Activated CD8-positive, alpha-beta memory T cell treated with anti-CD3 and anti-CD28 coated beads for 4 hours (primary cell): ENCODE results near the gene DENND2D.

ENCODE experiments used
- DNase-seq, 2 donors: peaks; one replicate each; pipeline ENCODE4 v3.0.0-alpha.2; 2020; ENCODE audit warnings: low read depth in 2 of 2

DENND2D gene

DNA sequence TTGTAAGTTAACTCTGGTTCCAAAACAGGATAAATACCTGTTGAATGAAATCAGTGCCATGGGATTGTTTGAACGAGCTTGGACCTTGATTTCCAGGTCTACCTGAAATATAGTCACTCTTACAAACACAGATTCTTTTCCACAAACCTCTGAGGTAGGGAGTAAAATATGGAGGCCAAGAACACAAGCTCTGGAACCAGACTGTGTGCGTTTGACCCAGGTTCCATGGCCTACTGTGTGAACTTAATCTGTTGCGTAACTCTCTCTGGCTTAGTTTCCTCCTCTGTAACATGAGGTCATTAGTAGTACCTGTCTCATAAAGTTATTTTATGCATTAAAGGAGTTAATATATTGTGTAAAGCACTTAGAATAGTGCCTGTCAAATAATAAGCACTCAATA lies 25.1 kb downstream of the DENND2D start:
- no peak for DNase-seq

DNA sequence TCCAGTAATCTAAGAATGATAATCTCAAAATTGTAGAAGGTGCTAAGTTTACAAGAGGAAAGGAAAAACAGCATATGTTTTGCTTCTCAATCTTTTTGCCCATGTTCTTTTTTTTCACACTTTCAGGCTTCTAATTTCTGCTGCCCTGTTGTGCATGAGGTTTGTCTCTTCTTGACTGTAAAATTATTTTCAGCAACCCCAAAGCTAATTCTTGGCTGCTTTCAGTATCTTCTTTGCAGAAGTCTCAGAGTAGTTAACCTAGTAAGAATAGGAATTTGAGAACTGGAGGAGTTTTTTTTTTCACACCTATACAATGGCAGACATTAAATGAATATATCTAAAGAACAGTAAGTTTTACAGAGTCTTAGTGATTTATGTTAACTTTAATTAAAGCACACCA lies 26.4 kb downstream of the DENND2D start:
- no peak for DNase-seq

DNA sequence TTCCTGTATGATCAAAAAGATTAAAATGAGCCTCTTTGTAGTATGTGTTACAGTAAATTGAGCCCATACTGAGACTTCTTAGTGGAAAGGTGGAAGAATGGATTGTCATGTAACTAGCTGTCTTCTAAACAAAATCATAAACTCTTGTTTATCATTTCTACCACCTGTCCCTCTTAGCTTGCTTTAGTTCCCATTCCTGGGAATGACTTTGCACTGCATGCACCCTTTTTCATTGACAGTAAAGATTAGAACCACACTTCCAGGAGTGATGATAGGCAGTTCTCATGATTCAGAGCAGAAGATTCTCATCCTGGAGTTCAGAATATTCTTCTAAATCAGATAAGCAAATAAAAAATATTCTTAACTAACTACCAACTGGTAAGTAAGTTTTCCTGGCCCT lies 28.0 kb downstream of the DENND2D start:
- no peak for DNase-seq

DNA sequence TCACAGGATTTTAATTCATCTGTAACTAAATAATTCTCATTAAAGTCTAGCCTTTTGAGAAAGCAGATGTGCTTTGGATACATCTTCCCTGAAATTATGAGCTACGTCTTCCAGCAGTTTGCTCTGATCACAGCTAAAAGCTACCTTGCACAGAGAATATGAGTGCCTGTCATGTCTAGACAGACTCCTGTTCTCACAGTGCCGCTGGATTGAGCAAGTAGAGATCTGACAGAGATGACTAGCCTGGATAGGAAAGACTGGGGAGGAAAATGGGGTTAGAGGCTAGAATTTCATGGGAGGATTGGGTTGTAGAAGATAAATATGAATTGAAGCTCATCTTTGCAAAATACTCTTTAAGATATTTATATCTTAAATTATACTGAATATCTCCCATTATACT lies 36.3 kb downstream of the DENND2D start:
- DNase-seq, result no peak

DNA sequence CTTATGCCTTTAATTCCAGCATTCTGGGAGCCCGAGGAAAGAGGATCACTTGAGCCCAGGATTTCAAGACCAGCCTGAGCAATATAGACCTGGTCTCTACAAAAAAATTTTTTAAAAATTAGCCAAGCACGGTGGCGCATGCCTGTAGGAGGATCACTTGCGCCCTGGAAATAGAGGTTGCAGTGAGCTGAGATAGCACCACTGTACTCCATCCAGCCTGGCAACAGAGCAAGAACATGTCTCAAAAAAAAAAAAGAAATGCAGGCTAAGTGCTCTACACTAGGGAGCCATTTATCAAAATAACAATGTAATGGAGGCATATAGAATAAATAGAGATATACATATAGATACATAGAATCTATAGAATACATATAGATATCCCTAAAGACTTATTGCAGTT lies 37.1 kb downstream of the DENND2D start:
- DNase-seq, result no peak

DNA sequence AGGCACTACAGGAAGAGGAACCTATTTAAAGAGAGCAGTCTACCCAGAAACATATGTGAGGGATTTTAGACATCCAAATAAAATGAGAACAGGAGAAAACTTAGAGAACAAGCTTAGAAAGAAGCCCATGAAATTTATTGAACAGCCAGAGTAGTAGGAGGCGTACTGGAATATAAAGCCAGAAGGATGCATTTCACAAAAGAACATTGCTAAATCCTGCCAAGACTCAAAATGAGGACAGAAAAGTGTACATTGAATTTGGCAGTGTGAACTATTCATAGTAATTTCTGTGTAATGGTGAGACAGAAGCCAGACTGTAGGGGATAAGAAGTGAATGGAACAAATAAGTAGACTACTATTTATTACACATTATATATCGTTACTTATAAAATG lies 38.0 kb downstream of the DENND2D start:
- DNase-seq, result no peak

DNA sequence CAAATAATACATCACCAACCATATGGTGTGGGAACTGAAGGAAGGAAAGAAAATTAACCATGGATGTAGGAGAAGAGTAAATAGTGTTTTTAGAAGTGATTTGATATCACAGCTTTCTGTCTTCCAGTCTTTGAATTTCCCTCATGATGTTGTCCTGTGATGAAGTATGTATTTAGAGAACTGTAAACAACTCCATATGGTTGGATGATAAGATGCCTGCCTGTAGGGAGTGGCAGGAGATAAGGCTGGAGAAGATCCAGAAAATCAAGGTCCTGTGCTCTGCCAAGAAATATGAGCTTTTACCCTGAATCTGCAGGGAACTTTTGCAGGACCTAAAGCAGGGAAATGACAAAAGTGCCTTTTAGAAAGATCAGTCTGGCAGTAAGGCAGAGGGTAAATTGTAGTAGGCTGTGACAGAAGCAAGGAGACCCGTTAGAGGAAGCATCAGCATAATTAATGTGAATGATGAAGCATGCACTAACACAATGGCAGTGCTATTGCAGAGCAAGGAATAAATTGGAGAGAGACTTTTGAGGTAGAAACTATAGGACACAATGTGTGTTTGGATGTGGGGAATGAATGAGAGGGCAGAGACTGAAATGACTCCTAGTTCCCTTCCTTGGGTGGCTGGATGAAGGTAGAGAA lies 38.5 kb downstream of the DENND2D start:
- no peak for DNase-seq

DNA sequence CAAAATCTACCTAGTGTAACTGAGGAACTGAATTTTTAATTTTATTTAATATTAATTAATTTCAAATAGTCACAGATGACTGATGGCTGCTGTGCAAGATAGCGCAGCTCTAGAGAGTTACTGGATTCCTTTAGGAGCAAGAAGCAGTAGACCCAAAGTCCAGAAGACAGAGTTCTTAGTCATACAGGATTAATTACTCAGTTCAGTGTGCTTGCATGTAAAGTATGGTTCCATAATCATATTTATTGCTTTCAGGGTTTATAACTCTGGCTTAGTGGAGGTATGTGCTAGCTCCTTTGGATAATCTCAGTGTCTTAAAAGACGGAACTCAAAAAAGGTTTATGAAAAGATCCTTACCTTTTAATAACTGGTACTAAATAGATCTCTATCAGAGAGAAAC lies 43.0 kb downstream of the DENND2D start:
- no peak for DNase-seq

DNA sequence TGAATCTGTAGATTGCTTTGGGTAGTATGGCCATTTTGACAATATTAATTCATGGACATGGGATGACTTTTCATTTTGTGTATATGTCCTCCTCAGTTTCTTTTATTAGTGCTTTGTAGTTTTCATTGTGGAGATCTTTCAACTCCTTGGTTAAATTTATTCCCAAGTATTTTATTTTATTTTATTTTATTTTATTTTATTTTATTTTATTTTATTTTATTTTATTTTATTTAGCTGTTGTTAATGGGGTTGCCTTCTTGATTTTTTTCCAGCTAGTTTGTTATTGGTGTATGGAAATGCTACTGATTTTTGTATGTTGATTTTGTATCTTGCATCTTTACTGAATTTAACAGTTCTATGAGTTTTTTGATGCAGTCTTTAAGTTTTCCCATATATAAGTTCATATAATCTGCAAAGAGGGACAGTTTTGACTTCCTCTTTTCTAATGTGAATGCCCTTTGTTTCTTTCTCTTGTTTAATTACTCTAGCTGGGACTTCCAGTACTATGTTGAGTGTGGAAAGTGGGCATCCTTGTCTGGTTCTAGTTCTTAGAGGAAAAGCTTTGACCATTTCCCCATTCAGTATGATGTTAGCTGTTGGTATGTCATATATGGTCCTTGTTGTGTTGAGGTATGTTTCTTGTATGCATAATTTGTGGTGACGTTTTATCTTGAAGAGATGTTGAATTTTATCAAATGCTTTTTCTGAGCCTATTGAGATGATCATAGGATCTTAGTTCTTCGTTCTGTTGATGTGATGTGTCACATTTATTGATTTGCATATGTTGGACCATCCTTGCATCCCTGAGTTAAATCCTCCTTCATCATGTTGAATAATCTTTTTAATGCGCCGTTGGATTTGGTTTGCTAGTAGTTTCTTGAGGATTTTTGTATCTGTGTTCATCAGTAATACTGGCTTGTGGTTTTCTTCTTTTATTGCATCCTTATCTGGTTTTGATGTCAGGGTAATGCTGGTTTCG lies 46.1 kb downstream of the DENND2D start:
- no peak for DNase-seq

DNA sequence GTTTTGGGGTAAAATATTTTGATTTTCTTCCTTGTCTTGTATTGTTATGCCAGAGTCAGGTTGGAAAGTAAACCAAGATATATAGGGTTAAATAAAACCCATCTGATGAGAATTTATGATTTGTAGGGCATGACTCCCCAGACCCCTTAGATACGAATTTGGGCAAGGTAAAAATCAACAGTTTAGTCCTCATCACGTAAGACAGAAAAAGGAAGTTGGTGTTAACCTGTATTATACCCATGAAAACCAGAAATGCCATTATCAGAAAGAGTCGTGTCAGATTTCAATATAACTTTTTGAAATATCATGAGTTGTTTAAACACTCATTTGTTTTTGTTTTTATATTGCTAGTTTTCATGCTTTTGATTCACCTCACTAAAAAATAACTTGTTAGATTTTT lies 48.6 kb downstream of the DENND2D start:
- DNase-seq, result no peak

DNA sequence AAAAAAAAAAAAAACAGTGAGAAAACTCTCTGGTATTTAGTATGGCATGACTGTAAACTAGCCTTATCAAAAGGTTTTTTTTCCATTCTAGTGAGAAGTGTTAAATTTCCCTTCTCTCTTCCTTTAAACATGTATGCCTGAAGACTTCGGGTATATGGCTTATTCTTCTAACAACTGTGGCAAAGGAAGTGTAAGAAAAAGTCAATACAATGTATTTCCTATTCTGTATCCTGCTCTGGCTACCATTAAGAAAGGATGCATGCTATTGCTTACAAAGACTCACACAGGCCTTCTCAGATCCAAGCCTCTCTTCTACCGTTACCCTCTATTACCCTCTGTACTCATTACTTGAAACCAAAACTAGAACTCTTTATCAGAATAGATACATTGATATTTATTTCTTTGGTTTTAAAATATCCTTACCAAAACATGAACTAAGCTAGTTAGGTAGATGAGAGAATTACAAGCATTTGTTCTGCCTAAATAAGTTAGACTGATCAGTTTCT lies 52.0 kb downstream of the DENND2D start:
- DNase-seq, result no peak

DNA sequence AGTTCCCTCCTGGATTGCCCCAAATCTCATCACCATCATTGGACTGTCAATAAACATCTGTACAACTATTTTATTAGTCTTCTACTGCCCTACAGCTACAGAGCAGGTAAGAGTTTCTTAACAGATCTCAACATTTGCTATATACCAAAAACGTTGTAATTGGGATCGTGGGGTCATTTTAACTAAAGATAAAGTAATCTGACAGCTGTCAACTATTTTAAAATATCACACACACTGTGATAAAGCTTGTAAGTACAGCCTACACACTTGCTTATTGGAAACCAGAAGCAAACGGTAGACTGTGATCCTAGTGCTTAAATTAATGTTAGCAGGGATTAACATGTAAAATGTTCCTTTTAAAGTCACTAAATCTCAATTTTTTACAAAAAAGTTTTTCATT lies 52.5 kb downstream of the DENND2D start:
- no peak for DNase-seq

DNA sequence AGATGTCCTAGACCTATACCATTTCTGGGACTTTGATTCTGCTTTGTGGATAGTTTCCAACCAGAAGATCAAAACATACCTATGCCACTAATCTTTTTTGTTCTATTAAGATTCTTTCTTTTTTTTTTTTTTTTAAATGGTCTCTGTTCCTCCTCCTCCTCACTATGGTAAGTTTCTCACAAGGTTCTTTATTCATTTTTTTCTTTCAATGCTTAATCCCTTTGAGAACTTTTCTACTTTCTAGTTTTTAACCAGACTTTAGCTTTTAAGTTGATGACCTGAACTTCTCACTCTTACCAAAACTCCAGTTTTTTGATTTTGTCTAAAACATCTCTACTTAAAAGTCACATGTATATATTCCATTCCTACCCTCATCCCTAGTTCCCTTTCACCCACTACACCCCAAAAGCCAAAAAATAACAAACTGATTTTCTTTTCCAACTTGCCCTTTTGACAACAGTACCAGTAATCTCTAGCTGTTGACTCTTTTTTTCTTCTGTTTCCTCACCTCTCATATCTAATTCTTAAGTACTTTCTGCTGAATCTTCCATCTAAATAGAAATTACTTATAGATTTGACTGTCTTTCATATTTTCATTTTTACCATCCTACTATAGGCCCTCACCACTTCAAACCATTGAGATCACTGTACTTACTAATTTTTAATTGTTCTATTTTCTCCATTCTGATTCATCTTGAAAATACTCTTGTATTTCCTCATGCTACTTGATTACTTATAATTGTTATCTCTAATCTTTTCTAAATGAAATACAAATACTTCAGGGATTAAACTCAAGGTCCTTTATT lies 54.3 kb downstream of the DENND2D start:
- DNase-seq, result no peak

DNA sequence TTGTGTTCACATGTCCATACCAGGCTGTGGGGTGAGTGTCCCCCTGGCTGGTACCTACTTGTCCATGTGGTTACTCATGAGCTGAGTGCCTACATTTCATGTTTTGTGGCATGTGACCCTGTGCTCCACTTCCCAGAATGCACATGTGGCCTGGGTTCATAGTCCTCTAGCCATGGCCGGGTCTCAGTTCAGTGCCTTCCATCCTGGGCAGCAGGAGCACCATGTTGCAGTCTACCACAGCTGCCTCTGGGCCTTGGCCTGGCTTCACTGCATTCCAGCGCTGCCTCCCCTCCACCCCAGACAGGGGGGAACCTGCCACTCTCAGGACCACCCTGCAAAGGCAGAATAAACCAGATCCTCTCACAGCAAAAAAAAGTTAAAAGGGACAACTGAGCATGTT lies 54.9 kb downstream of the DENND2D start:
- no peak for DNase-seq

DNA sequence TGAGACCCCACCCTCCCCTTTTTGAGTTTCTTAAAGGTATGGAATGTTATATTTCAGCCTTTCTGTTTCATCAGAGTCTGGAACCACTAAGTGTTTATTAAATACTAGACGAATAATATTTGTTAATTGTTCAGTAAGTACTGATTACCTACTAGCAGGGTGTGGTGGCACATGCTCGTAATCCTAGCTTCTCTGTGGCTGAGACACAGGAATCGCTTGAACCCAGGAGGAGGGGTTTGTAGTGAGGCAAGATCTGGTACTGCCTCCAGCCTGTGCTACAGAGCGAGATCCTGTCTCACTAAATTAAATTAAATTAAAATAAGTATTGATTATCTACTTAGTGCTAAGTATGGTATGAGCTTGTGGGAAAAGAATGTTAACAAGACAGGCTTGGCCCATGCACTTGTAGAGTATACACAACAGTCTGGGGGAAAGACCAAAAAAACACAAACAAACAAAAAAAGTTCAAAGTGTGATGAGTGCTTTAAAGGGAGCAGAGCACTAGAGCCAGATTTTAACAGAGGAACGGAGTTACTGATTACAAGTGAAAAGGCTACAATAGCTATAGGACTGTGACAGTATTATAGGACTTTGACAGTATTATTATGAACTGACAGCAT lies 58.0 kb downstream of the DENND2D start:
- no peak for DNase-seq

DNA sequence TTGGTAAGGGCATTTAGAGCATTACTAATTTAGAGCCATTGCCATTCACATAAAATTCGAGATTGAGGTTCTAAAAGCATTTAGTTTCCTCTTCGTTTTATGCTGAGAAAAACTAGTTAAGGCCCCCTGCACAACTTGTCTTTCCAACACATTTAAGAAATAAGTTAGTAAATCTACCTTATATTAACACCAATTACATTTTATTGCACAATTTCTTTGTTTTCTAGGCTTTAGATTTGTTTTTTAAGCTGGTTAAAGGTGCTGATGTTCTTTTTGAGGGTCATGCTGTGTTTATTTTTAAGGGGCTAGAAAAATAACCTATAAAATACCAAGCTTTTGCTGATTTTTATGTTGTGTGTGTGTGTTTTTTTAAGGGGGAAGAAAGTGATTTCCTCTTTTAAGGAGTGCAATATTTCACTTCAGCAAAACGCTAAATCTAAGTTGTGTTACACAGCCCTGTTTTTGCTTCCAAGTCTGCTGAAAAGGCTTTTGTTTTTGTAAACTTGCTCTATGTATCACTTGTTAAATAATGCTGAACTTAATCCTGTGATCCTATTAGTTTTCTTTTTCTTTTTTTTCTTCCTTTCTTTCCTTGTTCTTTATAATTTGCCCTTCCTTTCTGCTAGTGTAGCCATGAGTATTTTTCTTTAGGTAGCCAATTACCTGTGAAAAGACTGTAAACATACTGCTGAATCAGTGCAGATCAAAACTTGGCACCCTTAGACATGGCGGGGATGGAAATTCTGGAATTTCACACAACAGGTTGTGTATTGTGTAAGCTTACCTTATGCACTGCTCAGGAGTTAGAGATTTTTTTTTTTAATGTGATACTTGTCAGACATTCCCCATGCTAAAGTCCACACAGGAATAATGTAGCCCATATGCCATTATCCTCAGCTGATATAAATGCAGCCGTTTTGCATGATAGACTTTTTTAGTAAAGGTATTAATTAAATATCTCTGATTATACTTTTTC lies 58.9 kb downstream of the DENND2D start:
- DNase-seq, result no peak

DNA sequence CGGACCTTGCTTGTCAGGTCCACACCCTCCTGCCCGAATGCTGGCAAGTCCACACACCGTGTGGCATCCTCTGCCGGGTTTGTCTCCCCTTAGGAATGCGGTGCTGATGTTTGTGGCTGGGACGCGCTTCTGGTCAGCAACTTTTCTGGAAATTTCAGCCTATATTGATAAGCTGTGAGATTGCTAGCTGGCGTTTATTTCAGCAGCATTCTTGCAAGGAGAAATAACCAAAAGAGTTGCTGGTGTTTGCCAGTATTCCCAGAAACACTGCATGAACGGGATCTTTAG lies 59.8 kb downstream of the DENND2D start:
- DNase-seq, result no peak

DNA sequence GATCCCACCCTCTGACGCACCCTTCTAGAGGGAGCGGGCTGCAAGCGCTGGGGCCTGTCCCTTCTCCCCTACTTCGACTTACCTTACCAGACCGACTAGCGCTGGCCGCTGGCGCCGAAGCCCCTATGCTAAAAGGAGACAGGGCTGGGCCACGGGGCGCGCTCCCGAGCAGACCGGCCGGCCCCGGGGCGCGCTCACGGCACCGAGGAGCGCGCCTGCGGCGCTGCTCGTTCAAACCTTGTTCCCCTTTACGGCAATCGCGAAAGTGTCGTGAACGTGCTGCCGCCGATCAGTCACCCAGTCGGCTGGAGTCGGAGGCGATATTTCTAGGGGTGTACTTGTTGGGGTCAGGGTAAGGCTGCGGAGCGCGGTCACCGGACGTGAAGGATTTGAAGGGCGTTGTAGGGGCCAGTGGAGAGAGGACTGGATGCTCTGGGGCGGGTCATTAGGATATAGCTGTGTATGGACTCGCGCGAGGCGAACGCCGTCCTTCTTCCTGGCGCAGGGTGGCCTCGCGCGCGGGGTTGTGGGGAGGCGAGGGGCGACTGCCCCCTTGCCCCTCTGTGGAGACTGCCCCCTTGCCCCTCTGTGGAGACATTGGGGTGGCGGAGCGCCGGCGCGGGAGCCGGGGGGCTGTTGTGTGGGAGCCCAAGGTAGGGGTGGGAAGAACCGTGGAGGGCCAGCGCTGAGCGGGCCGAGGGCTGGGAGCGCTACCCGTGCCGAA lies 60.3 kb downstream of the DENND2D start, which contains the start of the genes CEPT1 and DRAM2:
Gene CEPT1 (plus strand): TSS at position 268 of the 724 bp plus-strand sequence. CDS start 7,492 bp downstream, outside the sequence.
Gene DRAM2 (minus strand): TSS at position 138 of the 724 bp plus-strand sequence. CDS start 8,539 bp downstream, outside the sequence.
- DNase-seq, result peak; percentile 84 to 86

DNA sequence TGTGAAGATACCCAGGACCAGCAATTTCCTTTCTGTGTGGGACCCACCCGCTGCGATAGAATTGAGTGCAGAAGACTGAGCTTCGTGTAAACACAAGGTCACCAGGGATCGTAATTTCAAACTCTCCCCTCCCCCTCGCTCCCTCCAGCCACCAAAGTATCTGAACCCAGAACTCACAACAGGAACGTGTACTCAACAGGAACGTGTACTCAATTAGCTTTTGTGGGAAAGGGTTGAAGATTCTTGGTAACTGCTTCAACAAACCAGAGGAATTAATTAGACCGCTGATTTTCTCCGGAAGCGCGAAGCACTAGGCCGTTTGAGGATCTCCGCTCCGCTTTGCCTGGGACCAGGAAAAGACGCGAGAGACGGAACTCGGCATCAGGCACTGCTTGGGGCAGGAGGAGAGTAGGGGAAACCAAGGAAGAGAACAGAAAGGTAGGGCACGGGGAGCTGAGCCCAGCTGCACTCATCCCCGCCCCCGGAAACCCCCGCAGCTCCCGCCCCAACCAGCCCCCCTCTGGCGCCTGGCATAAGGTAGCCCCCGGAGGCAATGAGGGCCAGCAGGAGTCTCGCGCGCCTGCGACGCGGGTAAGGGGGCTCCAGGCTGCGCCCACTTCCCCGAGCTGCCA lies 61.0 kb downstream of the DENND2D start:
- no peak for DNase-seq
